ENCODE measurements around the gene RABL2B.
"Not testable (repeated sequence)": the region's sequence is repeated elsewhere in the genome, so short reads cannot be mapped to it uniquely, and the experiment has no call there.

GRCh38 chr22:50755251-50755650 lies 28.2 kb downstream of the RABL2B start:
- TF ChIP-seq CTCF (IDR thresholded peaks at IDR 0.05 in 4 of 5, conservative IDR thresholded peaks at IDR 0.05 in 1 of 5); POLR2A (IDR thresholded peaks at IDR 0.05): not testable (repeated sequence)
